ENCODE results near the gene TNFRSF6B.
A peak's percentile ranks its signal among the peaks of the same experiment; 100 is the strongest.
"Not testable (repeated sequence)": the region's sequence is repeated elsewhere in the genome, so short reads cannot be mapped to it uniquely, and the experiment has no call there.

The TNFRSF6B gene

DNA sequence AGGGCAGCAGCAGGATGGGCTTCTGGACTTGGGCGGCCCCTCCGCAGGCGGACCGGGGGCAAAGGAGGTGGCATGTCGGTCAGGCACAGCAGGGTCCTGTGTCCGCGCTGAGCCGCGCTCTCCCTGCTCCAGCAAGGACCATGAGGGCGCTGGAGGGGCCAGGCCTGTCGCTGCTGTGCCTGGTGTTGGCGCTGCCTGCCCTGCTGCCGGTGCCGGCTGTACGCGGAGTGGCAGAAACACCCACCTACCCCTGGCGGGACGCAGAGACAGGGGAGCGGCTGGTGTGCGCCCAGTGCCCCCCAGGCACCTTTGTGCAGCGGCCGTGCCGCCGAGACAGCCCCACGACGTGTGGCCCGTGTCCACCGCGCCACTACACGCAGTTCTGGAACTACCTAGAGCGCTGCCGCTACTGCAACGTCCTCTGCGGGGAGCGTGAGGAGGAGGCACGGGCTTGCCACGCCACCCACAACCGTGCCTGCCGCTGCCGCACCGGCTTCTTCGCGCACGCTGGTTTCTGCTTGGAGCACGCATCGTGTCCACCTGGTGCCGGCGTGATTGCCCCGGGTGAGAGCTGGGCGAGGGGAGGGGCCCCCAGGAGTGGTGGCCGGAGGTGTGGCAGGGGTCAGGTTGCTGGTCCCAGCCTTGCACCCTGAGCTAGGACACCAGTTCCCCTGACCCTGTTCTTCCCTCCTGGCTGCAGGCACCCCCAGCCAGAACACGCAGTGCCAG lies at the start of gene TNFRSF6B:
Gene TNFRSF6B, plus strand, starts transcription at position 25 of the 729 bp plus-strand sequence. Its CDS starts 116 bp downstream, at position 141.
- H3K4me3 ChIP-seq (ENCODE audit: low read length), result no peak within 1 kb of the TSS
- TF ChIP-seq ZNF274 (IDR thresholded peaks at IDR 0.05; ENCODE audit: low read depth, low read length), result no peak

DNA sequence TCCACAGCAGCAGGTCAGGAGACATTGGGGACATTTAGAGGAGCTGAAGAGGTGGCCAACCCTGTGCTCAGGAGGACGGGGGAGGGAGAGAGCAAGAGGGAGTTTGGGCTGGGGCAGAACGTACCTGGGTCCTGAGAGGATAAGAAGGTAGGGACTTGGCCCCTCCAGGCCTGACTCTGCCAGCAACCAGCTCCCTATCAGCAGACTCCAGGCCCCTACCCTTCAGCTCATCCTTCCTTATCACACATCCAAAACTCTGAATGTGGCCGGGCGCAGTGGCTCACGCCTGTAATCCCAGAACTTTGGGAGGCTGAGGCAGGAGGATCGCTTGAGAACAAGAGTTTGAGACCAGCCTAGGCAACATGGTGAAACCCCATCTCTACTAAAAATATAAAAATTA lies 48.3 kb upstream of the TNFRSF6B start:
- no peak for TF ChIP-seq ZNF274 (IDR thresholded peaks at IDR 0.05; ENCODE audit: low read depth, low read length)
- no peak overlapping the region for H3K4me3 ChIP-seq (ENCODE audit: low read length)

GRCh38 chr20:63648895-63649589 lies 47.4 kb upstream of the TNFRSF6B start:
- TF ChIP-seq ZNF274 (IDR thresholded peaks at IDR 0.05; ENCODE audit: low read depth, low read length), result no peak
- H3K4me3 ChIP-seq (ENCODE audit: low read length), result no peak overlapping the region

GRCh38 chr20:63650486-63650885 lies 46.0 kb upstream of the TNFRSF6B start:
- H3K4me3 ChIP-seq (ENCODE audit: low read length), result not testable (repeated sequence)

- H3K4me3 ChIP-seq (ENCODE audit: low read length), result no peak overlapping the region
These were observed 44.6 kb upstream of the TNFRSF6B start for GRCh38 chr20:63651942-63652191.

GRCh38 chr20:63652192-63652980 lies 44.1 kb upstream of the TNFRSF6B start:
- no peak overlapping the region for H3K4me3 ChIP-seq (ENCODE audit: low read length)
- TF ChIP-seq ZNF274 (IDR thresholded peaks at IDR 0.05; ENCODE audit: low read depth, low read length), result no peak

More at GRCh38 chr20:63651942-63652191, 44.6 kb upstream of the TNFRSF6B start:
- TF ChIP-seq ZNF274 (IDR thresholded peaks at IDR 0.05; ENCODE audit: low read depth, low read length), result no peak

- H3K4me3 ChIP-seq (ENCODE audit: low read length), result no peak within 1 kb of the TSS; the same call in 1 of the 2 replicates
- no peak for TF ChIP-seq ZNF274 (IDR thresholded peaks at IDR 0.05; ENCODE audit: low read depth, low read length)
These were observed 43.1 kb upstream of the TNFRSF6B start, which contains the start of gene STMN3 for GRCh38 chr20:63653041-63653973. TSS of gene STMN3 (minus strand) at chr20:63653424. CDS start at chr20:63653345, 79 bp downstream.

DNA sequence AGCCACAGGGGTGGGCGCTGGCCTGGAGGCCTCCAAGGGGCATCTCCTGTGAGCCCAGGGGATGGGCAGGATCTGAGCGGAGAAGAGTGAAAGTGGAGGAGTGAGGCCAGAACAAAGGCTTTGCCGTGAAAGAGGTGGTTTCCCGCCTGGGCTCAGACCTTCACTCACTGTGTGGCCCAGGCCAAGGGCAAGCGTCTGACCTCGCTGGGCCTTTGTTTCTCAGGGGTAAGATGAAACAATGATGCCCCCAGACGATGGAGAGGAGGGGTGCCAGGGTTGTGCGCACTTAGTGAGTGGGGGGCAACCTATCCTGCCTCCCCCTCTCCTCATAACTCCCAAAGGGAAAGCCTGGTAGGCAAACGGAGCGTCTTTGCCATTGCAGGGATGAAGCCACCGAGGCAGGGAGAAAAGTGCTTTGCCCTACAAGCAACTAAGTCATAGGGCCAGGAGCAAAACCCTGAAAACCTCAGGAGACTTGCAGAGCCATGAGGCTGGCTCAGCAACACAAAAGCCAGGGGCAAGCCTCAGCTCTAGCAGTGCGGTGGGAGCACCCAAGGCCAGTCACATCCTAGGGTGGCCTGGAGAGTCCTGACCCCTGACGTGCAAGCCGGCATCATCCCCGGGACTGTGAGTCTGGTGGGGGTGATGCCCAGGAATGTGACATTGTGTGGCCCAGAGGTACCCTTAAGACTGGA lies 42.3 kb upstream of the TNFRSF6B start:
- no peak overlapping the region; the same call in 1 of the 2 replicates for H3K4me3 ChIP-seq (ENCODE audit: low read length)
- no peak for TF ChIP-seq ZNF274 (IDR thresholded peaks at IDR 0.05; ENCODE audit: low read depth, low read length)

DNA sequence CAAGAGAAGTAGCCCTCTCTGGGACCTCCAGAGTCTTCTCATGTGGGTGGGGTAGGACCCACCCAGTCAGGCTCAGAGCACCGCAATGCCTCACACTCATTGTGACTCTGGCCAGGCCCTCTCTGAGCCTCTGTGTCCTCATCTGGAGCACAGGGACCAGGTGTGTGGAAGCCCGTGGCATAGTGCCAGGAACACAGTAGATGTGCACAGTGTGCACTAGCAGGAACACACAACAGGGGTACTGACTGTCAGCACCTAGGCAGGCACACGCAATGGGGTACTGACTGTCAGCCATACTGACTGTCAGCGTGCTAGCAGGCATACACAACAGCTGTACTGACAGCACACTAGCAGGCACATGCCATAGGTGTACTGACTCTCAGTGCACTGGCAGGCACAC lies 41.2 kb upstream of the TNFRSF6B start:
- no peak overlapping the region for H3K4me3 ChIP-seq (ENCODE audit: low read length)
- no peak for TF ChIP-seq ZNF274 (IDR thresholded peaks at IDR 0.05; ENCODE audit: low read depth, low read length)

DNA sequence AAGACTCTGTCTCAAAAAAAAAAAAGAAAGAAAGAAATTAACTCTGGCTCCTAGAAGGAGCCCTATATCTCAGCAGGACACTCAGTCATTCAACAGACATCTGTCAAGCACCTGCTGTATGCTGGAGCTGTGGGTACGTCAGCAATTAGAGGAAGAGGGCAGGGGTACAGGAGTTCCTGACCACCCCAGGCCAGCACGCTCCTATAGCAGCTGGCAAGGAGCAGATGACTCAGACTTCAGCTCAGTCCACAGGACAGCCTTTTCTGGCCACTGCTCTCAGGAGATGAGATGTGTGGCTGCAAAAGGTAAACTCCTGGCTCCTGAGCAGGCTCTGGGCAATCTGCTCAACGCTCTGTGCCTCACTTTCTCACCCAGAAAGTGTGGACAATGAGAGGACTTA lies 40.0 kb upstream of the TNFRSF6B start:
- H3K4me3 ChIP-seq (ENCODE audit: low read length), result no peak overlapping the region
- no peak for TF ChIP-seq ZNF274 (IDR thresholded peaks at IDR 0.05; ENCODE audit: low read depth, low read length)

DNA sequence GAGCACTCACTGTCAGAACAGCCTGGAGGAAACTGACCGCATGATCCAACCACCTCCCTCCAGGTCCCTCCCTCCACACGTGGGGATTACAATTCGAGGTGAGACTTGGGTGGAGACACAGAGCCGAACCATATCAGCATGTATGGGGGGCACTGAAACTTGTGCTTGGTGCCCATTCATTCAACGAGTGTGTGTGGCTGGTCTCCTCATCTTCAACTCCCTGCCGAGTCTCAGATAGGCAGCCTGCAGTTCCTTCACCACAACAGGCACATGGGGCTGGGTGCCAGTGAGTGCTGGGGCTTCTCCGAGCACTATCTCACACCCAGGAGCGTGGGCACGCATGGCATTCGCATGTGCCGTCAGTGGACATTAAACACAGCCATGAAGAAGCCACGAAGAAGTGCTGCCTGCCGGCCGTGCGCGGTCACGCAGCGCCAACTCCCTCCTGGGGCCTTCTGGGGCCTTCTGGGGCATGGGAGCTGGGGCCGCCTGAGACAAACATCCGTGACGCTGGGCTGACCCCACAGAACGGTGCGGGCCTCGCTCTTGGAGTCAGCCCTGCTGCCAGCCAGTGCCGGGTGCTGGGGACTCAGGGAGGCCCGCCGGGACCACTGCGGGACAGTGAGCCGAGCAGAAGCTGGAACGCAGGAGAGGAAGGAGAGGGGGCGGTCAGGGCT lies 39.1 kb upstream of the TNFRSF6B start:
- peak overlapping the region; percentile 82; the same call in 1 of the 2 replicates for H3K4me3 ChIP-seq (ENCODE audit: low read length)
- TF ChIP-seq ZNF274 (IDR thresholded peaks at IDR 0.05; ENCODE audit: low read depth, low read length), result no peak

GRCh38 chr20:63657937-63658748 lies 38.3 kb upstream of the TNFRSF6B start, which contains the start of gene RTEL1:
TSS of gene RTEL1 (plus strand) at chr20:63658312. CDS start at chr20:63659403, 1,091 bp downstream.
- H3K4me3 ChIP-seq (ENCODE audit: low read length), result peak within 1 kb of the TSS; percentile 82
- no peak for TF ChIP-seq ZNF274 (IDR thresholded peaks at IDR 0.05; ENCODE audit: low read depth, low read length)

Data from GM08714 (cell line).